ENCODE measurements around the gene MFAP3. TPM values are rescaled to one million over a fixed set of nuclear protein-coding genes. Genes with fewer than 3 reads are reported as not detected.

The MFAP3 gene
- total RNA-seq, 2 experiments from 2014 or later, result 27.7 to 29.9 TPM

GRCh38 chr5:154044099-154044498 is 5.3 kb downstream of the MFAP3 start:
- Histone ChIP-seq H3K9me3 (ENCODE audit: low read length) (no peaks in the 10 kb centered on the region), H3K27ac (ENCODE audit: low read depth, low read length, poor library complexity, severe bottlenecking) (no peak overlapping the region), H3K4me2 (ENCODE audit: low read length) (no peak overlapping the region), H4K20me1 (ENCODE audit: insufficient read depth, low read length) (0 out of 2 replicates have a peak, but pooled peaks cover 6% of the 10 kb centered on the region), H3K4me1 (ENCODE audit: insufficient read depth, low read length, poor library complexity, severe bottlenecking) (peaks cover 22% of the 10 kb centered on the region), H3K9me2 (ENCODE audit: insufficient read depth, low read length) (no peaks in the 10 kb centered on the region), H3K79me2 (ENCODE audit: insufficient read depth, low read depth, low read length) (peaks cover 23% of the 10 kb centered on the region), H3K4me3 (ENCODE audit: low read depth, low read length, poor library complexity, severe bottlenecking) (no peak overlapping the region), H2AFZ (ENCODE audit: low read length) (no peak overlapping the region), H3K36me3 (ENCODE audit: insufficient read depth, low read length) (0 out of 2 replicates have a peak, but pooled peaks cover 11% of the 10 kb centered on the region)
- no peak for DNase-seq (ENCODE audit: low spot score)
- BruUV-seq (replicated peaks), result no TSS peak
- CTCF ChIA-PET (ENCODE audit: unreplicated experiment), result no interaction called here
- POLR2A ChIA-PET, result interaction anchor here (1.1 to 1.5 kb wide), 2 partner anchors 21 to 26 kb away, joined by 3 to 4 read pairs; no protein-coding TSS in a partner anchor
- TF ChIP-seq CTCF (conservative IDR thresholded peaks at IDR 0.05; ENCODE audit: low read length), result no peak
- TF ChIP-seq EZH2phosphoT487 (IDR thresholded peaks at IDR 0.05; ENCODE audit: borderline replicate concordance, low read depth, low read length), result no peak
- intact Hi-C loops (cut with micrococcal nuclease; ENCODE audit: unreplicated experiment), result no loop called here

- H2AFZ ChIP-seq (ENCODE audit: low read length), result no peak overlapping the region
- H3K27ac ChIP-seq (ENCODE audit: low read depth, low read length, poor library complexity, severe bottlenecking), result no peak overlapping the region
- TF ChIP-seq CTCF (conservative IDR thresholded peaks at IDR 0.05; ENCODE audit: low read length) (no peak), EZH2phosphoT487 (IDR thresholded peaks at IDR 0.05; ENCODE audit: borderline replicate concordance, low read depth, low read length) (no peak)
- H3K79me2 ChIP-seq (ENCODE audit: insufficient read depth, low read depth, low read length), result peaks cover 18% of the 10 kb centered on the region
- H3K4me1 ChIP-seq (ENCODE audit: insufficient read depth, low read length, poor library complexity, severe bottlenecking), result peaks cover 19% of the 10 kb centered on the region
- no peak for DNase-seq (ENCODE audit: low spot score)
- H3K4me2 ChIP-seq (ENCODE audit: low read length), result no peak overlapping the region
- BruUV-seq (replicated peaks), result no TSS peak
- peaks cover 12% of the 10 kb centered on the region; the same call in 1 of the 2 replicates for H3K36me3 ChIP-seq (ENCODE audit: insufficient read depth, low read length)
- H4K20me1 ChIP-seq (ENCODE audit: insufficient read depth, low read length), result 0 out of 2 replicates have a peak, but pooled peaks cover 6% of the 10 kb centered on the region
- POLR2A ChIA-PET, result interaction anchor here (0.8 to 1.3 kb wide), 3 partner anchors 15 to 1545 kb away, joined by 3 to 6 read pairs (median 3); no protein-coding TSS in a partner anchor
- no peaks in the 10 kb centered on the region for H3K9me3 ChIP-seq (ENCODE audit: low read length)
- H3K9me2 ChIP-seq (ENCODE audit: insufficient read depth, low read length), result no peaks in the 10 kb centered on the region
- intact Hi-C loops (cut with micrococcal nuclease; ENCODE audit: unreplicated experiment), result no loop called here
- no peak overlapping the region for H3K4me3 ChIP-seq (ENCODE audit: low read depth, low read length, poor library complexity, severe bottlenecking)
- CTCF ChIA-PET (ENCODE audit: unreplicated experiment), result no interaction called here
Measured at GRCh38 chr5:154044581-154044980, 5.8 kb downstream of the MFAP3 start.

GRCh38 chr5:154046486-154046885 is 7.7 kb downstream of the MFAP3 start:
- BruUV-seq (replicated peaks), result no TSS peak
- Histone ChIP-seq H3K4me2 (ENCODE audit: low read length) (no peak overlapping the region), H2AFZ (ENCODE audit: low read length) (no peak overlapping the region), H3K9me3 (ENCODE audit: low read length) (no peaks in the 10 kb centered on the region), H3K4me1 (ENCODE audit: insufficient read depth, low read length, poor library complexity, severe bottlenecking) (peaks cover 8% of the 10 kb centered on the region), H4K20me1 (ENCODE audit: insufficient read depth, low read length) (0 out of 2 replicates have a peak, but pooled peaks cover 6% of the 10 kb centered on the region), H3K9me2 (ENCODE audit: insufficient read depth, low read length) (no peaks in the 10 kb centered on the region), H3K79me2 (ENCODE audit: insufficient read depth, low read depth, low read length) (0 out of 2 replicates have a peak, but pooled peaks cover 6% of the 10 kb centered on the region), H3K27ac (ENCODE audit: low read depth, low read length, poor library complexity, severe bottlenecking) (no peak overlapping the region), H3K4me3 (ENCODE audit: low read depth, low read length, poor library complexity, severe bottlenecking) (no peak overlapping the region), H3K36me3 (ENCODE audit: insufficient read depth, low read length) (peaks cover 30% of the 10 kb centered on the region; the same call in 1 of the 2 replicates)
- DNase-seq (ENCODE audit: low spot score), result no peak
- intact Hi-C loops (cut with micrococcal nuclease; ENCODE audit: unreplicated experiment), result no loop called here
- ChIA-PET CTCF (ENCODE audit: unreplicated experiment) (no interaction called here), POLR2A (interaction anchor here (4.7 kb wide), 1 partner anchor 12 kb away, joined by 19 read pairs; no protein-coding TSS in a partner anchor)
- TF ChIP-seq EZH2phosphoT487 (IDR thresholded peaks at IDR 0.05; ENCODE audit: borderline replicate concordance, low read depth, low read length), result no peak
- no peak for TF ChIP-seq CTCF (conservative IDR thresholded peaks at IDR 0.05; ENCODE audit: low read length)

All from OCI-LY7 (cell line).